GM19463 (cell line): ENCODE measurements around the gene GDF15.
"Not testable (repeated sequence)": the region's sequence is repeated elsewhere in the genome, so short reads cannot be mapped to it uniquely, and the experiment has no call there.

Source experiments
- ATAC-seq: cut with Tn5 transposase; IDR thresholded peaks from one replicate; pipeline ENCODE4 v1.9.1; 2021; ENCODE audit warnings: mild to moderate bottlenecking, moderate library complexity; ENCODE audit not compliant: unreplicated experiment

The GDF15 gene, protein sequence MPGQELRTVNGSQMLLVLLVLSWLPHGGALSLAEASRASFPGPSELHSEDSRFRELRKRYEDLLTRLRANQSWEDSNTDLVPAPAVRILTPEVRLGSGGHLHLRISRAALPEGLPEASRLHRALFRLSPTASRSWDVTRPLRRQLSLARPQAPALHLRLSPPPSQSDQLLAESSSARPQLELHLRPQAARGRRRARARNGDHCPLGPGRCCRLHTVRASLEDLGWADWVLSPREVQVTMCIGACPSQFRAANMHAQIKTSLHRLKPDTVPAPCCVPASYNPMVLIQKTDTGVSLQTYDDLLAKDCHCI

DNA sequence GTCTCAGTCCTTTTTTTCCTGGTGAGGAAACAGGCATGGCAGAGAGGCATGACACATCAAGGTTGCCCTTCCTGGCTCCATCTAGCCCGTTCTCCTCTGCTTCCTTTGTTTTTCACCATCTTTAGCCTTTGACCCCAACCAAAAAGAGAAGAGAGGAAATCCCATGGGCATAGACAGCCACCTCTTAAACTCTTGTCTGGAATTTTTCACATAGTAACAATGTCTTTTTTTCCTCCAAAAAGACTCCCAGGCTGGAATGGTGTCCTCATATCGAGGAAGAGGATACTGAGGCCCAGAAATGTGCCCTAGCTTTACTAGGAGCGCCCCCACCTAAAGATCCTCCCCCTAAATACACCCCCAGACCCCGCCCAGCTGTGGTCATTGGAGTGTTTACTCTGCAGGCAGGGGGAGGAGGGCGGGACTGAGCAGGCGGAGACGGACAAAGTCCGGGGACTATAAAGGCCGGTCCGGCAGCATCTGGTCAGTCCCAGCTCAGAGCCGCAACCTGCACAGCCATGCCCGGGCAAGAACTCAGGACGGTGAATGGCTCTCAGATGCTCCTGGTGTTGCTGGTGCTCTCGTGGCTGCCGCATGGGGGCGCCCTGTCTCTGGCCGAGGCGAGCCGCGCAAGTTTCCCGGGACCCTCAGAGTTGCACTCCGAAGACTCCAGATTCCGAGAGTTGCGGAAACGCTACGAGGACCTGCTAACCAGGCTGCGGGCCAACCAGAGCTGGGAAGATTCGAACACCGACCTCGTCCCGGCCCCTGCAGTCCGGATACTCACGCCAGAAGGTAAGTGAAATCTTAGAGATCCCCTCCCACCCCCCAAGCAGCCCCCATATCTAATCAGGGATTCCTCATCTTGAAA, at the start of gene GDF15:
Gene GDF15, plus strand, starts transcription at position 484 of the 868 bp plus-strand sequence. Its CDS starts 32 bp downstream, at position 516.
- ATAC-seq, result no peak

DNA sequence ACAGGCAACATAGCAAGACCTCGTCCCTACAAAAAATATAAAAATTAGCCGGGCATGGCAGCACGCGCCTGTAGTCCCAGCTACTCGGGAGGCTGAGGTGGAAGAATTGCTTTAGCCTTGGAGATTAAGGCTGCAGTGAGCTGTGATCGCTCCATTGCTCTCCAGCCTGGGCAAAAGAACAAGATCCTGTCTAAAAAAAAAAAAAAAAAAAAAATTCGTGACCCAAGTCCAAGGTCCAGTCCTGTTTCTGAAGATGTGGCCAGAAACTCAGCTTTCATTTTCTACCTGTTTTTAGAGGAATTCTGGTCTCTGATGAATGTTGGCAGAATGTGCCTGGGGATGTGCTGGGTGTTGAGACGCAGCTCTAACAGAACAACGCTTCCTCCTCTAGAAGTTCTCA, 47.4 kb upstream of the GDF15 start:
- ATAC-seq, result no peak

DNA sequence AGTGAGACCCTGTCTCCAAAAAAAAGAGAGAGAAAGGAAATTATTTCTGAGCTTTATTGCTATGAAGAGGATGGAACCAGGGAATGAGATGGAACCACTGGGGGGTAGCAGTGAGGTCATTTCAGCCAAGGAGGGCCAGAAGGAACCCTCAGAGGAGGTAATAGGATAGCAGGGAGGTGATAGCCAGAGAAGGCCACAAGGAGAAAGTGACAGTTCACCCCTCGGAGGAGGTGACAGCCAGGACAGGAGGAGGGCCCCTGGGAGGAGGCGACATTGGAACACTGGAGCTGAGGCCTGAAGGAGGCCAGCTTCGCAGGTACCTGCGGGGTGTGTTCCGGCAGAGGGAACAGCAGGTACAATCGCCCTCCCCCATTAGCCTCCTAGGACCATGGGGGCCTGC, 46.2 kb upstream of the GDF15 start:
- no peak for ATAC-seq

DNA sequence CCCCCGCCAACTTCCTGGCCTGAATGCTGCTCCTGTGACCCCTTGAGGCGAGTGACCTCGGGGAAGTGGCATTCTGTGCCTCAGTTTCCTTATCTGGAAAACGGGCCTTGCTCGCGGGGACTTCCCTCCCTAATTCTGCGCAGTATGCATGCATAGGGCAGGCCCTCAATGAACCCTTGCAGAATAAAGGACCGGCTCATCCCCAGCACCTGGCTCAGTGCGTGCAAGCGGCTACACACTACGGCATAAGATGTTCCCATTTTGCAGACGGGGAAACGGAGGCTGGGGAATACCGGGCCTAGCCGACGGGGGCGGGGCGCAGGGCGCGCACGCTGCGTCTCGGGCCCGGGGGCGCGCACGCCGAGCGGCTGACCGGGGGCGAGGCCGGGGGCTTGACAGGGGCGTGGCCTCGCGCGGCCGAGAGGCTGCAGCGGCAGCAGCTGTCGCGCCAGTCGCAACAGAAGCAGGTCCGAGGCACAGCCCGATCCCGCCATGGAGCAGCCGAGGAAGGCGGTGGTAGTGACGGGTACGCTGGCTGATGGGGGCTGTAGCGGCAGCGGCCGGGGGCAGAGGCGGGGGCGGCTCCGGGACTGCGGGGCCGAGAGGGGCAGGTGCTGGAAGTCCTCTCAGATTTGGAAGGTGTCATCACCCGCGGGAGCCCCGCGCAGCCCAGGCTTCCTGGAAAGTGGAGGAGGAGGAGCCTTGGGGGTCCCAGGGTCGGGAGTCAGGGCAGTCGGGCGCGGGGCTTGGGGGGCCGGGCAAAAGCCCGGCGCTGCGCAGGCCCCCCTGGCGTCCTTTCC, 45.6 kb upstream of the GDF15 start, which contains the start of gene PGPEP1:
Gene PGPEP1, plus strand, starts transcription at position 409 of the 800 bp plus-strand sequence. Its CDS starts 84 bp downstream, at position 493.
- peak; percentile 58 for ATAC-seq

DNA sequence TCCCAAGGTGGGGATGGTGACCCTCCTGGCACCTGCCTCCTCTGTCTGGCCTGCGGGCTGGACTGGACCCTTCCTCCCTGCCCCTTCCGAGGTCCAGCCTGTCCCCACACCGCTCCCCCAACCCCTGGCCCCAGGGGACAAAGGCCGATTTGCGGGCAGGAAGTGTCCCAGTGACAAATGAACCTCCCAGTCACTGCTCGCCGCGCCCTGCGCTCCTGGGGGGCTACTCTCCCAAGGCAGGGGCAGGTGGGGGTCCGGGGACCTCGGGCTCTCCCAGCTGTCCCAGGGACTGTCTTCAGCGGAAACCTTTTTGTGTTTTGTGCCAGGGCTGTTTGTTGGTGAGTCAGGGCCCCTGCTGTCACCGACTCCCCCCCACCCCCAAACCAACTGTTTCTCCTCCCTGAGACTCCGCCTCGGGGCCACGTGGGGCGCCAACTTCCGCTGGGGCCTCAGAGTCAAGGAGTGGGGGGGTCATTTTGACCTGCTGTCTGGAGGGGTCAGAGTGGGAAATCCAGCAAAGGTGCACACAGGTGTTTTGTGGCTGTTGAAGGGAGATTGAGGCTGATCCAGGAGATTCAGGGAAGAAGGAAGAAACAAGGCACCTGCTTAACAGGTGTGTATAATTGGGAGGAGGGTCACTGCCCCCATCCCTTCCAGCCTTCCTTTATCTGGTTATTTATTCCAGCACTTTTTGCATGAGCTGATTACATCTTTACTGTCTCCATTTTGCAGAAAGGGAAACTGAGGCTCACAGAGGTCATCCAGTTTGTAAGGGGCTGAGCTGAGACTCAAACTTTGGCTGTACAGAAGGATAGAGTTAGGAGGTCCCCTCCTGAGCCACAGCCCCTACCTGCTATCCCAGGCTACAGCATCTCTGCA, 44.7 kb upstream of the GDF15 start:
- peak; percentile 61 for ATAC-seq

DNA sequence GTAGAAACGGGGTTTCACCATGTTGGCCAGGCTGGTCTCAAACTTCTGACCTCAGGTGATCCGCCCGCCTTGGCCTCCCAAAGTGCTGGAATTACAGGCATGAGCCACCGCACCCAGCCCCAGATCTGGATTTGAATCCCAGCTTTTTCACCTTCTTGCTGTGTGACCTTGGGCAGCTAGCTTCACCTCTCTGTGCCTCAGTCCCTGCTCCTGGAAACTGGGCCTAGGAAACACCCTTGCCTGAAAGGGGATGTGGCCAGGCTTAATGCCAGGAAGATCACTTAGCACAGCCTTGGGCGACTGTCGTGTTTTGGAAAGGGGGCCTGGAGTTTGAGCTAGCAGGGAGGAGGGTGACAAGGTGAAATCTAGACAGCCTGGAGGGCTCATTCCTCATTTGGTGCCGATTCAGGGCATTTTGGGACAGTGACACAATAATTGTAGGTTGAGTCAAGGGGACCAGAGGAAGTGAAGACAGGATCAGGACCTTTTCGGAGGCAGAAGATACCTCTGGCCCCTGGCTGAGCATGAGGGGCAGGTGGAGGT, 43.8 kb upstream of the GDF15 start:
- no peak for ATAC-seq

DNA sequence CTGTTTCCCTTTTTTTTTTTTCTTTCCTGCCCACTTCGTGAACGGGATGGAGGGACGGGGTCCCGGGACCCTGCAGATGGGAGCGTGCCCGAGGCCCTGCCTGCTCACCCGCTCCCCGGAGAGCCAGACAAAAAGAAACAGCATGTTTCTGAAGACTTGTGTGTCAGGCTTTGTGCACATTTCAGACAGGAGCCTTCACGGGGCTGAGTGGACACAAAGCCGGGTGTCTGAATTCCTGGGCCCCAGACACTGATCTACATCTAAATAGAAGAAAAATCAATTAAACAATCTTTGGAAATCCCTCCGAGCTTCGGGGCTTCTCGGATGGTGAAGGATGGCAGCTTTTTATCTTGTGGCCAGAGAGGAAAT, 41.4 kb upstream of the GDF15 start:
- no peak for ATAC-seq

DNA sequence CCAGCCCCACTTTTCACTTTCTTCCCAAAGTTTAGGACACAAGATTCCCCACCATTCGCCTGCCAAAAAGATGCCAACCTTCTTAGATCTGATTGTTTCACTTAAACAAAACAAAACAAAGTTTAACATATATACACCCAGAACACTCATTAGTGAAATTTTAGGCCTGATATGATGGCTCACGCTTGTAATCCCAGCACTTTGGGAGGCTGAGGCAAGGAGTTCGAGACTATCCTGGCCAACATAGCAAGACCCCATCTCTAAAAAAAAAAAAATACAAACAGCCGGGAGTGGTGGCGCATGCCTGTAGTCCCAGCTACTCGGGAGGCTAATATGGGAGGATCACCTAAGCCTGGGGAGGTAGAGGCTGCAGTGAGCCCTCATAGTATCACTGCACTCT, 40.7 kb upstream of the GDF15 start:
- ATAC-seq, result no peak

DNA sequence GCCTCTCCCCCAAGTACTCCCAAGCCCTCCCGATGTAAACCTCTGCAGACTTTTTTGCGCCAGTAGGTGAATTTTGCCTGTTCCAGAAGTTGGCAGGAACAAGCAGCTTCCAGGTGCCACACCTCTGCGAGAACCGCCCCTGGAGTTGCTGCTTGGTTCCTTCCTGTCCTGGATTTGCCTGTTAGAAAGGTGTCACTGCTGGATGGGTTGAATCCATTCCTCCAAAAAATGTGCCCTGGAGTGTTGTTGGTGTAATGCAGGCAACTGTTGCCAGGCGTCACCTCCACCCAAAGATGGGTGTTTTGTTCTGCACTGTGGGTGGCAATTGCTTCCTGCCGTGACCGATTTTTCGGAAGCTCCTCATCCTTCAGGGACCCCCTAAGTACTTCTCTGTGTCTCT, 39.9 kb upstream of the GDF15 start:
- no peak for ATAC-seq

DNA sequence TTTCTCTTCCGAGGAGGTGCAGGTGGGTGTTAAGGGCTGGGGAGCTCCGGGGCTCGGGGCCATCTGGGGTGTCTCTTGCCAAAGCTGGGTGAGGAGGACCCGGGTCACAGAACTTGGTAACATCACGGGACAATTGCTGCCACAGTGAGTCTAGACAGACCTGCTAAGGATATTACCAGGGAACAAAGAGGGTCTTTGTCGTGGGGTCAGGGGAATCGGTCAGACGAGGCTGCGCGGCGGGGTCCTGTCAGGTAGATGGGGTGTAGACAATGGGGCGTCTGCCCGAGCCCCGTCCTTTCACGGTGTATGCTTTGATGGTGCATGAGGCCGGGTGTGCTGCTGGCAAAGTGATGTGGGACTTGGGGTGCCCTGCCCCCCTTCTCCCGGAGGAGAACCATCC, 37.8 kb upstream of the GDF15 start:
- no peak for ATAC-seq

DNA sequence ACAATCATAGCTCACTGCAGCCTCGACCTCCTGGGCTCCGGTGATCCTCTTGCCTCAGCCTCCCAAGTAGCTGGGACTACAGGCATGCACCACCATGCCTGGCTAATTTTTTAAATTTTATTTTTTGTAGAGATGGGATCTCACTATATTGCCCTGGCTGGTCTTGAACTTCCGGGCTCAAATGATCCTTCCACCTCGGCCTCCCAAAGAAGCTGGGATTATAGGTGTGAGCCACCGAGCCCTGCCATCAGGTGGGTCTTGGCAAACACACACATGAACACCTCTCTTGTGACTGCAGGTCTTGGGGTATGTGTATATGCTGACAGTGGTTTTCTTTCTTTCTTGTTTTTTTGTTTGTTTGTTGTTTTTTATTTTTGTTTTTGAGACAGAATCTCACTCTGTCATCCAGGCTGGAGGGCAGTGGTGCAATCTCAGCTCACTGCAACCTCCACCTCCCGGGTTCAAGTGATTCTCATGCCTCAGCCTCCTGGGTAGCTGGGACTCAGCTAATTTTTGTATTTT, 37.1 kb upstream of the GDF15 start:
- not testable (repeated sequence) for ATAC-seq

DNA sequence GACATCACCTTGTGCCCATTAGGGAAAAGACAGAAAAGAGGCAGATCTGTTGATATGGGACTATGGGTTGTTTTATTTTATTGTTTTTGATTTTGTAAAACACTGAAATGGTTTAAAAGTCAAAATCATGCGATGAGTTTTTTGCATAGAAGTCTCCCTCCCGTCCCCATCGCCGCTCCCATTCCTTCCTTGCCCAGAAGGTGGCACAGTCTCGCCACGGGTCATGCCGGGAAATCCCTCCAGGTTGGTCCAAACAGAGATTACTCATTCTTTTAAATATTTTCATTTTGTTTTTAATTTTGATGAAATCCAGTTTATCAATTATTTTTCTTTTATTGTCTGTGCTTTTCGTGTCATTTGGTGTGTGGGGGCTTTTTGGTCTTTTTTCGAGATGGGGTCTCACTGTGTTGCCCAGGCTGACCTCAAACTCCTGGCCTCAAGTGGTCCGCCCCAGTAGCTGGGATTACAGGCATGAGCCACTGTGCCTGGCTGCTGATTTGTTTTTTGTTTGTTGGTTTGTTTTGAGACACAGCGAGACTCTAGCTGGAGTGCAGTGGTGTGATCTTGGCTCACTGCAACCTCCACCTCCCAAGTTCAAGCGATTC, 36.3 kb upstream of the GDF15 start:
- ATAC-seq, result no peak

DNA sequence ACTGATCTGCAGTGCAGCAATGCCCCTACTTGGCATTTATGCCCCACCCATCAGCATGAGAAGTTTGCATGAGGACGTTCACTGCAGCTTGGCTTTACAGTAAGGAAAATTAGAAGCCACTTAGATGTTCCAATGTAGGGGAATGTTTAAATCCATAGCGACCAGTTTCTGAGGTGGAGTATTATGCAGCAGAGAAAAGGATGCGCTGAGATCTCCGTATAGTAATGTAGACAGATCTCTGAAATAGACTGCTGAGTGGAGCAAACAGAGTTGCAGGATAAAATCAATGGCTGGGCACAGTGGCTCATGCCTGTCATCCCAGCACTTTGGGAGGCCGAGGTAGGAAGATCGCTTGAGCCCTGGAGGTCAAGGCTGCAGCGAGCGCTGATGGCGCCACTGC, 35.5 kb upstream of the GDF15 start:
- ATAC-seq, result no peak

DNA sequence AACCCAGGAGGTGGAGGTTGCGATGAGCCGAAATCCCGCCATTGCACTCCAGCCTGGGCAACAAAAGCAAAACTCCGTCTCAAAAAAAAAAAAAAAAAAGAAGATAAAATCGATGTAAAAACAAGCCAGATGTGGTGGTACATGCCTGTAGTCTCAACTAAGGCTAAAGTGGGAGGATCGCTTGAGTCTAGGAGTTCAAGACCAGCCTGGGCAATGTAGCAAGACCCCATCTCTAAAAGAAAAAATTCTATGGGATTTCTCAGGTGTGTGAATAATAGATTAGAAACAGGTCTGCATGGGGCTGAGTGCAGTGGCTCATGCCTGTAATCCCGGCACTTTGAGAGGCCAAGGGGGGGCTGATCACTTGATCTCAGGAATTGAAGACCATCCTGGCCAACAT, 34.4 kb upstream of the GDF15 start:
- ATAC-seq, result no peak

DNA sequence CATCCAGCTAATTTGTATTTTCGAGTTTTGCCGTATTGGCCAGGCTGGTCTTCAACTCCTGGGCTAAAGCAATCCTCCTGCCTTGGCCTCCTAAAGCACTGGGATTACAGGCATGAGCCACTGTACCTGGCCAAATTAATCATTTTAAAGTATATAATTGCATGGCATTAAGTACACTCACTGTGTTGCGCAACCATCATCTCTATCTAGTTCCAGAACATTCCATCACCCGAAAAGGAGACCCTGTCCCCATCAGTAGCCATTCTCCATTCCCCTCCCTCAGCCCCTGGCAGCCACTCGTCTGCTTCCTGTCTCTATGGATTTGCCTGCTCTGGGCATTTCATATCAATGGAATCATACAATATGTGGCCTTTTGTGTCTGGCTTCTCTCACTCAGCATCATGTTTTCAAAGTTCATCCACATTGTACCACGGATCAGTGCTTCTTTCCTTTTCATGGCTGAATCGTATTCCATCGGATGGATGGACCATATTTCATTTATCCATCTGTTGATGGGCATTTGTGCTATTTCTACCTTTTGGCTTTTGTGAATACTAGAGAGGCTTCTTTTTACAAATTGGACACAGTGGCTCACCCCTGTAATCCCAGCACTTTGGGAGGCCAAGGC, 32.5 kb upstream of the GDF15 start:
- no peak for ATAC-seq

DNA sequence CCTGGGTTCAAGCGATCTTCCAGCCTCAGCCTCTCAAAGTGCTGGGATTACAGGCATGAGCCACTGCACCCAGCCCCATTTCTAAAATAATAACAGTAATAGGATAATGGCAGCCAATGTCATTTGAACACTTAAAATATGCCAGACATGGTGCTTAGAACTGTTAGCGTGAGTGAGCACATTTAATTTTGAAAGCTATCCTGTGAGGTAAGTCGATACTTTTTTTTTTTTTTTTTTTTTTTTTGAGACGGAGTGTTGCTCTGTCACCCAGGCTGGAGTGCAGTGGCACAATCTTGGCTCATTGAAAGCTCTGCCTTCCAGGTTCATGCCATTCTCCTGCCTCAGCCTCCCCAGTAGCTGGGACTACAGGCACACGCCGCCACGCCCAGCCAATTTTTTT, 31.2 kb upstream of the GDF15 start:
- ATAC-seq, result not testable (repeated sequence)

DNA sequence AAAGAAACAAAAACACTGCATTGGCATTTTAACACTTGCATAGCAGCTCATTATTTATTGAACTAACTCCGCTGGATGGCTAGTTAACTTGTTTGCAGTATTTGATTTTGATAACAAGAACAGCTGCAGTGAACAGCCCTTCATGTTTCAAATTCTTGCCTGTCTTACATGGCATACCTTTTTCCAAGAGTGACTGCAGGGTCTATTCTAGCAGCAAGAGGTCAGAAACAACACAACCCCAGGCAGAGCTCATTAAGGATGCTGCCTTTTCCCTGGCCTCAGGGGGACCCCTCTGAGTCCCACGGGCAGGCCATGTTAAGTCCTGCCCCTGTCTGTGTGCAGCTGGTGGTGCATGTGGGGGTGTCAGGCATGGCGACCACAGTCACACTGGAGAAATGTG, 28.9 kb upstream of the GDF15 start:
- no peak for ATAC-seq

DNA sequence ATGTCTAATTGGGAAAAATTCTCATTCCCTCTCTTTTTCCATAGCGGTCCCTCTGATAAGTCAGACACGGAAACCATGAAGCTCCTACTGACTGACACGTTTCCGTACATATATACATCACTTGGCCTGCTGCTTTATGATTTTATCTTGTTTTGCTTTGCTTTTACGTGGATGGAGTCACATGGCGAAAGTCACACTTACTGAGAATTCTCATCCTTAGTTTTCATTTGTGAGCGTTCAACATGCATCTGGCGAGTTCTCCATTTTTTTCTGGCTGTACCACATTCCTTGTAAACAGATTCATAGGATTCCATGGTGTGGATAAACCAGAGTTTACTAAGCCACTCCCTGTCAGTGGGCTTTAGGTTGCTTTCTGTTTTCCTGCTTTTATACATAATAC, 24.3 kb upstream of the GDF15 start:
- no peak for ATAC-seq

DNA sequence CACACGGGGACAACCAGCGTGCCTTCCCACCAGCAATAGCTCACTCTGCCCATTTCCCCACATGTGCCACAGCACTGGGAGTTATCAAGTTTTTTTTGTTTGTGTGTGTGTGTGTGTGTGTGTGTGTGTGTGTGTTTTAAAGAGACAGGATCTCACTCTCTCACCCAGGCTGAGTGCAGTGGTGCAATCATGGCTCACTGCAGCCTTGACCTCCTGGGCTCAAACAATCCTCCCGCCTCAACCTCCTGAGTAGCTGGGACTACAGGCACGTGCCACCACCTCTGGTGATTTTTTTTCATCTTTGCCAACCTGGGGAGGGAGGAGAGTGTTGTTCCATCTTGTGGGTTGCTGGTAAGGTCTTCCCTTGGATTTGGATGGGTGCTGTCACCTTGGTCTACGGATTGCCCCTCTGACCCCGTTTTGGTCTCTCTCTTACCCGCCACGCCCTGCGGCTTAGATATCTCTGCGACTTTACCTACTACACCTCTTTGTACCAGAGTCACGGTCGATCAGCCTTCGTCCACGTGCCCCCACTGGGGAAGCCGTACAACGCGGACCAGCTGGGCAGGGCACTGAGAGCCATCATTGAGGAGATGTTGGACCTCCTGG, 22.9 kb upstream of the GDF15 start:
- ATAC-seq, result no peak
